HFFc6 (cell line): ENCODE data around the gene ADSS1. TPM values are rescaled to one million over a fixed set of nuclear protein-coding genes. Genes with fewer than 3 reads are reported as not detected.

Experiments
- DNase-seq: peaks from one replicate; pipeline ENCODE4 v3.0.0-alpha.2; 2018
- H3K27ac Mint-ChIP-seq: 2 replicates; pipeline ENCODE4 v1.8.0; 2020; ENCODE audit warnings: mild to moderate bottlenecking, mixed read lengths
- H3K27me3 Mint-ChIP-seq: 2 replicates; pipeline ENCODE4 v1.8.0; 2021; ENCODE audit warnings: mild to moderate bottlenecking, moderate library complexity, mixed read lengths; ENCODE audit not compliant: insufficient read depth
- H3K36me3 Mint-ChIP-seq: 2 replicates; pipeline ENCODE4 v1.8.0; 2021; ENCODE audit warnings: low read depth, mixed read lengths
- H3K4me1 Mint-ChIP-seq: 2 replicates; pipeline ENCODE4 v1.8.0; 2020; ENCODE audit warnings: low read depth, mixed read lengths
- H3K4me3 Mint-ChIP-seq: 2 replicates; pipeline ENCODE4 v1.8.0; 2020; ENCODE audit warnings: mild to moderate bottlenecking, moderate library complexity, mixed read lengths
- H3K9me3 Mint-ChIP-seq: 2 replicates; pipeline ENCODE4 v1.8.0; 2020; ENCODE audit warnings: mild to moderate bottlenecking, mixed read lengths
- CTCF ChIP-seq: fragments of 200-600 bp; sonication (generic); IDR thresholded peaks from 2 replicates; pipeline ENCODE4 v1.5.0; 2021; ENCODE audit warnings: antibody characterized with exemption, mild to moderate bottlenecking
- total RNA-seq, 6 experiments: library from RNA; stranded (reverse); fragmentation: NEBNext Ultra II Directional; extraction: Animal tissue kit (Norgen Biotek cat#: 25700); gene quantifications; 2 replicates in 1 of 6; 3 replicates in 5 of 6; pipeline ENCODE4 v1.2.3, GENCODE V29; 2021

Gene ADSS1
- total RNA-seq, 6 experiments from 2014 or later = 2.7 to 3.7 (median 3.3) TPM

GRCh38 chr14:104708606-104709268 is 15.3 kb upstream of the ADSS1 start:
- TF ChIP-seq CTCF = peak; percentile 98
- peaks cover 9% of the 10 kb centered on the region for H3K27me3 Mint-ChIP-seq
- peaks cover 4% of the 10 kb centered on the region; the same call in 1 of the 2 replicates for H3K36me3 Mint-ChIP-seq
- H3K9me3 Mint-ChIP-seq = no peaks in the 10 kb centered on the region
- peak; percentile 40 for DNase-seq
- H3K4me1 Mint-ChIP-seq = peaks cover 8% of the 10 kb centered on the region
- H3K4me3 Mint-ChIP-seq = peak overlapping the region; percentile 17; the same call in 1 of the 2 replicates
- H3K27ac Mint-ChIP-seq = peak overlapping the region; percentile 18; the same call in 1 of the 2 replicates

- no peak for DNase-seq
- no peak for TF ChIP-seq CTCF
- Mint-ChIP-seq H3K36me3 (peaks cover 4% of the 10 kb centered on the region; the same call in 1 of the 2 replicates), H3K4me1 (peaks cover 8% of the 10 kb centered on the region), H3K27me3 (peaks cover 9% of the 10 kb centered on the region), H3K27ac (no peak overlapping the region), H3K9me3 (no peaks in the 10 kb centered on the region), H3K4me3 (no peak overlapping the region)
These were observed 14.5 kb upstream of the ADSS1 start for GRCh38 chr14:104709387-104710039.

GRCh38 chr14:104710071-104710735 is 13.8 kb upstream of the ADSS1 start:
- no peak for TF ChIP-seq CTCF
- H3K27ac Mint-ChIP-seq = peak overlapping the region; percentile 58
- no peaks in the 10 kb centered on the region for H3K9me3 Mint-ChIP-seq
- peaks cover 4% of the 10 kb centered on the region; the same call in 1 of the 2 replicates for H3K36me3 Mint-ChIP-seq
- H3K27me3 Mint-ChIP-seq = peaks cover 9% of the 10 kb centered on the region
- peaks cover 8% of the 10 kb centered on the region for H3K4me1 Mint-ChIP-seq
- DNase-seq = no peak
- H3K4me3 Mint-ChIP-seq = no peak overlapping the region

- no peak for TF ChIP-seq CTCF
- peaks cover 11% of the 10 kb centered on the region for H3K27me3 Mint-ChIP-seq
- no peak for DNase-seq
- peaks cover 8% of the 10 kb centered on the region for H3K4me1 Mint-ChIP-seq
- no peak overlapping the region for H3K4me3 Mint-ChIP-seq
- H3K36me3 Mint-ChIP-seq = peaks cover 16% of the 10 kb centered on the region; the same call in 1 of the 2 replicates
- no peak overlapping the region for H3K27ac Mint-ChIP-seq
- H3K9me3 Mint-ChIP-seq = no peaks in the 10 kb centered on the region
These were observed 10.9 kb upstream of the ADSS1 start for GRCh38 chr14:104712881-104713734.

- no peaks in the 10 kb centered on the region for H3K9me3 Mint-ChIP-seq
- no peak for TF ChIP-seq CTCF
- H3K27ac Mint-ChIP-seq = no peak overlapping the region
- peaks cover under 1% of the 10 kb centered on the region for H3K4me1 Mint-ChIP-seq
- H3K4me3 Mint-ChIP-seq = no peak overlapping the region
- H3K27me3 Mint-ChIP-seq = peaks cover 8% of the 10 kb centered on the region
- H3K36me3 Mint-ChIP-seq = peaks cover 16% of the 10 kb centered on the region; the same call in 1 of the 2 replicates
- DNase-seq = no peak
These were observed 10.0 kb upstream of the ADSS1 start for GRCh38 chr14:104714066-104714465.
